KOPT-K1 (cell line): ENCODE measurements around the gene AKT1.
"Not testable (repeated sequence)": the region's sequence is repeated elsewhere in the genome, so short reads cannot be mapped to it uniquely, and the experiment has no call there.

ENCODE experiments used
- H3K27ac ChIP-seq: fragments of 200-600 bp; sonication (generic); 2 replicates; pipeline ENCODE4 v1.5.1; 2016; ENCODE audit warnings: antibody characterized with exemption, mild to moderate bottlenecking, low read depth, low read length; ENCODE audit not compliant: poor library complexity, severe bottlenecking
- H3K36me3 ChIP-seq: fragments of 200-600 bp; sonication (generic); 2 replicates; pipeline ENCODE4 v1.5.1; 2017; ENCODE audit warnings: antibody characterized with exemption, mild to moderate bottlenecking, low read length, moderate library complexity; ENCODE audit not compliant: insufficient read depth
- H3K9me3 ChIP-seq: fragments of 200-600 bp; sonication (generic); 2 replicates; pipeline ENCODE4 v1.5.1; 2017; ENCODE audit warnings: antibody characterized with exemption, low read length, mild to moderate bottlenecking; ENCODE audit not compliant: insufficient read depth, poor library complexity, severe bottlenecking

AKT1 gene

GRCh38 chr14:104752735-104753527 is 42.6 kb downstream of the AKT1 start, which contains the start of gene SIVA1:
SIVA1 (plus strand) TSS chr14:104753147; CDS start chr14:104753202, 55 bp downstream.
- Histone ChIP-seq H3K36me3 (peaks cover 38% of the 10 kb centered on the region), H3K27ac (peak within 1 kb of the TSS; percentile 99), H3K9me3 (no peaks in the 10 kb centered on the region)

- Histone ChIP-seq H3K9me3 (no peaks in the 10 kb centered on the region), H3K27ac (peak overlapping the region; percentile 99), H3K36me3 (peaks cover 32% of the 10 kb centered on the region)
These were observed 43.2 kb downstream of the AKT1 start for GRCh38 chr14:104752423-104752734.

- Histone ChIP-seq H3K9me3 (no peaks in the 10 kb centered on the region), H3K36me3 (peaks cover 28% of the 10 kb centered on the region), H3K27ac (peak overlapping the region; percentile 99)
These were observed 43.8 kb downstream of the AKT1 start for GRCh38 chr14:104751539-104752422.

GRCh38 chr14:104750753-104751057 is 44.8 kb downstream of the AKT1 start:
- not testable (repeated sequence) for H3K27ac ChIP-seq, H3K9me3 ChIP-seq
- H3K36me3 ChIP-seq: peaks cover 18% of the 10 kb centered on the region

- Histone ChIP-seq H3K36me3 (peaks cover 12% of the 10 kb centered on the region), H3K9me3 (no peaks in the 10 kb centered on the region), H3K27ac (no peak overlapping the region)
These were observed 45.3 kb downstream of the AKT1 start for GRCh38 chr14:104750056-104750752.

GRCh38 chr14:104749111-104749649 is 46.4 kb downstream of the AKT1 start:
- Histone ChIP-seq H3K27ac (no peak overlapping the region), H3K36me3 (peaks cover 3% of the 10 kb centered on the region; the same call in 1 of the 2 replicates), H3K9me3 (no peaks in the 10 kb centered on the region)

- H3K9me3 ChIP-seq: no peaks in the 10 kb centered on the region
- no peak overlapping the region for H3K27ac ChIP-seq
These were observed 47.7 kb downstream of the AKT1 start for GRCh38 chr14:104747876-104748275.

GRCh38 chr14:104746934-104747481 is 48.5 kb downstream of the AKT1 start:
- peak overlapping the region; percentile 71 for H3K27ac ChIP-seq
- H3K36me3 ChIP-seq: no peaks in the 10 kb centered on the region
- H3K9me3 ChIP-seq: no peaks in the 10 kb centered on the region

More at GRCh38 chr14:104747876-104748275, 47.7 kb downstream of the AKT1 start:
- no peaks in the 10 kb centered on the region for H3K36me3 ChIP-seq

- H3K36me3 ChIP-seq: no peaks in the 10 kb centered on the region
- no peaks in the 10 kb centered on the region for H3K9me3 ChIP-seq
- H3K27ac ChIP-seq: peak overlapping the region; percentile 71
These were observed 49.4 kb downstream of the AKT1 start for GRCh38 chr14:104746071-104746545.

- no peaks in the 10 kb centered on the region for H3K36me3 ChIP-seq
- H3K9me3 ChIP-seq: no peaks in the 10 kb centered on the region
- peak overlapping the region; percentile 71 for H3K27ac ChIP-seq
These were observed 50.1 kb downstream of the AKT1 start for GRCh38 chr14:104745431-104745830.

- H3K27ac ChIP-seq: peak overlapping the region; percentile 71
- H3K9me3 ChIP-seq: no peaks in the 10 kb centered on the region
These were observed 51.1 kb downstream of the AKT1 start for GRCh38 chr14:104744484-104744883.

GRCh38 chr14:104743461-104744380 is 51.8 kb downstream of the AKT1 start:
- H3K9me3 ChIP-seq: no peaks in the 10 kb centered on the region
- no peak overlapping the region for H3K27ac ChIP-seq
- no peaks in the 10 kb centered on the region for H3K36me3 ChIP-seq

More at GRCh38 chr14:104744484-104744883, 51.1 kb downstream of the AKT1 start:
- H3K36me3 ChIP-seq: no peaks in the 10 kb centered on the region

GRCh38 chr14:104742586-104743455 is 52.7 kb downstream of the AKT1 start:
- Histone ChIP-seq H3K9me3 (no peaks in the 10 kb centered on the region), H3K36me3 (no peaks in the 10 kb centered on the region), H3K27ac (no peak overlapping the region)
